GM21528 (cell line): ENCODE data around the gene TREM2.
"Not testable (repeated sequence)": the region's sequence is repeated elsewhere in the genome, so short reads cannot be mapped to it uniquely, and the experiment has no call there.

ENCODE experiments used
- ATAC-seq: cut with Tn5 transposase; IDR thresholded peaks from one replicate; pipeline ENCODE4 v1.9.1; 2021; ENCODE audit warnings: mild to moderate bottlenecking, moderate library complexity; ENCODE audit not compliant: unreplicated experiment, low FRiP score

The TREM2 gene

DNA sequence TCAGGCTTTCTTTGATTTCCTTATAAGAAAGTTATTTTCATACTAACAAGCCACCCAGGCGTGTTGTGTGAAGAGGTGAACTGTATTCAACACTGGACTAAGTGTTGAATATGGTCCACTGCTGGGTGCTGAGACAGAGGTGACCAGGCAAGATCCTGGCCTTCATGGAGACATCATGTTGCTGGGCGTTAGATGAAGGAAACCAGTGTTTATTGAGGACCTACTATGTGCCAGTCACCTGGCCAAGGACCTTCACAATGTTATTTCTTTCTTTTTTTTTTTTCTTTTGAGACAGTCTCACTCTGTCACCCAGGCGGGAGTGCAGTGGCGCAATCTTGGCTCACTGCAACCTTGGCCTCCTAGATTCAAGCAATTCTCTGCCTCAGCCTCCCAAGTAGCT, 6.9 kb downstream of the TREM2 start:
- ATAC-seq: no peak

DNA sequence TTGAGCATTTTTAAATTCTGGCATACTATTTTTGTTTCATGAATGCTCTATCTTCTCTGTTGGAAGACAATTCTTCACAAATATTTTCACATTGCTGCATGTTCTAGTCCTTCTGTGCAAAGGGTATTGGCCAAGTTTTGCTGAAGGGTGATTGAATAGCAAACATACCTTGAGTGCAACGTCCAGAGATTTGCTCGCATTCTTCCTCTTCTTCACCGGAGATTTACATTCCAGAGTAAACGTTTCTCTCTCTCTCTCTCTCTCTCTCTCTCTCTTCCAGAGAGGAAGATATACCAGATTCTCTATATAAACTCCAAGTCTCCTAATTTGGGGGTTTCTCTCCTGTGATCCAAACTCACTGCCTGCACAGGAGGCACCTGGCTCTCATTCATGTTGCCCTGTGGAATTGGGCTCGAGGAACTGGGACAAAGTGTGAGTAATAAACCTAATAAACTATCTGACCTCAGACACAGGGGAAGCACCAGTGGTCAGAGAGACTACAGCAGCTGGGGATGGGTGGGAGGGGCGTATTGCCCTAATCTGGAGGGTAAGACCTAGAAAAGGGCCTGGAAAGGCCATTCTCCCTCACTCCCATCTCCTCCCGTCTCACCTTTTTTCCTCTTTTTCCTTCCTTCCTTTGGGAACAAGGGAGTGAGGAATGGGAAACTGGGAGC, 7.6 kb downstream of the TREM2 start:
- no peak for ATAC-seq

DNA sequence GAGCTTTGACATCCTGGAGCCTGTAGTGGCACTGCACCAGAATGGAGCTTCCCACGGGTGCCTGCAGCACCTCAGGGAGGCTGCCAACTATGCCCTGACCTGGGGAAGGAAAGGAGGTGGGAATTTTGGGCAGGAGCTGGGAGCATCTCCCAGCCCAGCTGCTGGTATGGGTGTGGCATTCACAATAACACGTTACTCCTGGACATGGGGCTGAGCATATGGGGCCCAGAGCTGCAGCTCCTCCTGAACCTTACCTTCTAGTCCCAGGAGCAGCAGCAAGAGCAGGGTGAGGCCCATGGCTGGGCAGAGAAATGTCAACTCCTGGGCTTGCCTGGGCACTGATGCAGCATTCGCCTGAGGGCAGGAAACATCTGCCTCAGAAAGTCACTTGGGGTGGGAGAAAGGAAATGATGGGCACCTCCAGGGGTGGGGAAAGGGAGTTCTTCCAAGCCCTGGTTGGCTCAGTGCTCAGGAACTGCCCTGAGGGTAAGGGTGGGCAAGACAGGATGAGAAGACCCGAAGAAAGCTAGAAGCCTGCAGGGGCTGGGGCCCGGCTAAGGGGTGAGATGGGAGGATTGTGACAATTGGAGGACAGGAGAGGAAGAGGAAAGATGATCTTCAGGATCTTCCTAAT, 8.8 kb downstream of the TREM2 start, which contains the start of gene TREML1:
Gene TREML1, minus strand, starts transcription at position 356 of the 634 bp plus-strand sequence. Its CDS starts 59 bp downstream, at position 297.
- no peak for ATAC-seq

DNA sequence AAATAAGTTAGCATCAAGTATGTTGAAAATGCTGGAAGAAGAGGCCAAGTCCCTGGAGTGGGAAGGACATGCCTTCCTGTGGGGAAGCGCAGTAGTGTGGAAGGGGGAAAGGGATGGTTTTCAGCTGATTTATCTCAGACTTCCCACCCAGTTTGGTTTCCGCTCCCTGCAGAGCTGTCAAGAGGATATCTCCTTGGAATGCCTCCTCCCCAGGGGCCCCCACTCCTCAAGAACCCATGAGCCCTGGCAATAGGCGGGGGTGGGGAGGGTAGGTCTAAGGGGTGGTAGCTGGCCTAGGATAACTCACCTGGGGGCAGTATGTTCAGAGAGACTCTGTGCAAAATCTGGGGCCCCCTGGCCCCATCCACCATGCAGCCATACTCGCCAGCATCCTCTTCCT, 9.5 kb downstream of the TREM2 start:
- no peak for ATAC-seq

DNA sequence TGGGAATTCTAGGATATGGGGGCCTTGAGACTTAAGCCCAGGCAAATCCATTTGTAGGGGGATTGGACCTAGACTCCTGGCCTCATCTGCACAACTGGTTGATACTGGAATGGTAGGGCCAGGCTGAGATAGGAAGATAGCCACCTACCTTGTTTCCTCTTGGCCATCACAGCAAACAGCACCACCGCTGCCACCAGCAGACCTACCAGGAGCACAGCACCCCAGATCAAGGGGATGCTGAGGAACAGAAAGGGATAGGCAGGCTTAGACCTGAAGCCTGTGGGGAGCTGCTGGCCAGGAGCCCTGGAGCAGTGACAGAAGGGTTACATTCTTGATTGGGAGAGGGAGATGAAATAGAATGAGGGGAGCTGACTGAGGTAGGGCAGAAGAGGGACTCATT, 12.2 kb downstream of the TREM2 start:
- ATAC-seq: no peak

DNA sequence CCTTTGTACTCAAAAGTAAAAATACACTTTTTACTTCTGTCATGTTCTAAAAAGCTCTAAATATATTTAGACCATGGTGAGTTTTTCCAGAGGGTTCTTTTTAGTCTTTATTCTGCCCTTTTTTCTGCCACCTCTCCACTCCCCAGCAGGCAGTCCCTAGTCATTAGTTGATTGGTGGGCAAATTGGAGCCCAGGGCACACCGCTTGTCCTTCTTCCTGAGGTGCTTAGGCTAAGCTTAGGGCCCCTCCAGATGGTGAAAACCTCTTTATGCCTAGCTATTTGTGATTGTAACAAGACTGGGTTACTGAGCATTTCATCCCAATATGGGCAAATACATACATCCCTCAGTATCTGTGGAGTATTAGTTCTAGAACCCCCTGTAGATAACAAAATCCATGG, 15.0 kb downstream of the TREM2 start:
- no peak for ATAC-seq

DNA sequence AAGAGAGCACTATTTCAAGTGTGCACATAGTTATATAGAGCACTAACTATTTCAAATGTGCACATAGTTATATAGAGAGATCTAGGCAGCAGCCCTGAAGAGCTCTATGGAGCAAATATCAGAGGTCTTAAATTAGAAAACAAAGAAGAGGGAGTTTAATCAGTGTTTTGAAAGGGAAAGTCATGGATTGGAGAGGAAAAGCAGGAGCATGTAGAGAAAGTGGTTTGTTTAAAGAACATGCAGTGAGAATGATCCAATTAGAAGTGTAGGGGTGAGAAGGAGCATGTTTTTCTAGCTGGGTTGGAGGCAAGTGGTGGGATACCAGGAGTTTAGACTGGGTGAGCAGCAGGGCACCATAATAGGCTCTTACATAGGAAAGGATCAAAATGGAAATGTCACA, 26.0 kb downstream of the TREM2 start:
- ATAC-seq: no peak

DNA sequence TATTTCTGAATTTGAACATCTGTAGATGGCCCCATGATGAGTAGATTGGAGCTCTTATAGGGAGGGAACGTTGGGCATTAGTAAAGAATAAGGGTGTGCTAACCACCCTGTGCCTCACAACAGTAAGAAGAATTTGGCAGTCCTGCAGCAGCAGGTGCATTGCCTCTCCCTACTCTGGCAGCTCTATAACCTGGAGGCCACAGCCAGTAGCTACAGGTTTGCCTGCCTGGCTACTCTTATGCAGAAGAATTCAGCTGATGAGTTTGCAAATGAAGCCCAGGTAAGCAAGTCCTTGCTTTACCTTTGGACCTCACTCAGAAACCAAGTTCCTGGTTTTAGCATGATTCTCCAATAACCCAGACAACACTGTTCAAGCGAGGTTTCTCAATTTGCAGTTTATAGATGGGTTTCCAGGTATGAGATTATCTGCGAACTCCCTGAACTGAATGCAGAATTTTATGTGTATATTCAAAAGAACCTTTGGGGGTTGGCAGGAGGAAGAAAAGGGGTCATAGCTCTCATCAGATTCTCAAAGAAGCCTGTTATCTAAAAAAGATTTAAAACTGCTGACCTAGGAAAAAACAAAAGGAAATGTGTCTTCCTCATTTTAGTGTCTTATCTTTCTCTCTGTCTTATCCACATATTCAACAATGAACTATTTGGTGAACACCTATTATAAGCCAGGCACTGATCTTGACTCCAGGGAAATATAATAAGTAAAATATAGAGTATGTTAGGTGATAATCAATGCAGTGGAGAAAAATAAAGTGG, 27.7 kb downstream of the TREM2 start:
- no peak for ATAC-seq

DNA sequence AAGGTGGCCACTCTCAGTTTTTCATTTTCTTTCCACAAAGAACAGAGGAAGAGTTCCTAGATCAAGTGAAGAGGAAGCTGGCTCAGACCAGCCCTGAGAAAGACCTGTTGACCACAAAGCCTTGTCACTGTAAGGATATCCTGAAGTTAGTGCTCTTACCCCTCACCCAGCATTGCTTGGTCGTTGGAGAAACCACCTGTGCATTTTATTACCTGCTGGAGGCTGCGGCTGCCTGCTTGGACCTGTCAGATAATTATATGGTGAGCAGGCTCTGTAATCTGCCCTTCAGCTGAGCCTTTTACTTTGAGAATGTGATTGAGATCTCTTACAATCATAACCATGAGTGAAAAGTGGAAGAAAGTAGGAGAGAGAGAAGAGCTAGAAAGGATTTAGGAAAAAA, 30.7 kb downstream of the TREM2 start:
- ATAC-seq: no peak

DNA sequence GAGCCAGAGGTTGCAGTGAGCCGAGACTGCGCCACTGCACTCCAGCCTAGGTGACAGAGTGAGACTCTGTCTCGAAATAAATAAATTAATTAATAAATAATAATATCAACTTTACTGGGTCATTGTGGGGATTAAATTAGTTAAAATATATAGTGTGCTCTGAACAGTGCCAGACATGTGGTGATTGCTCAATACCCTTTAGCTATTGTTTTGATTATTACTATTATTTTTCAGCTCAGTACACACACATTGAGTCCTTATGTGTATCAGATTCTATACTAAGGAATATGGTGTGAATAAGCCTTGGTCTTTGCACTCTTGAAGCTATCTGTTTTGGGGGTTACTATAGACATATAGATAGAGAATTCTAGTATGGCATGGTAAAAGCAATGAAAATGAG, 37.6 kb downstream of the TREM2 start:
- no peak for ATAC-seq

DNA sequence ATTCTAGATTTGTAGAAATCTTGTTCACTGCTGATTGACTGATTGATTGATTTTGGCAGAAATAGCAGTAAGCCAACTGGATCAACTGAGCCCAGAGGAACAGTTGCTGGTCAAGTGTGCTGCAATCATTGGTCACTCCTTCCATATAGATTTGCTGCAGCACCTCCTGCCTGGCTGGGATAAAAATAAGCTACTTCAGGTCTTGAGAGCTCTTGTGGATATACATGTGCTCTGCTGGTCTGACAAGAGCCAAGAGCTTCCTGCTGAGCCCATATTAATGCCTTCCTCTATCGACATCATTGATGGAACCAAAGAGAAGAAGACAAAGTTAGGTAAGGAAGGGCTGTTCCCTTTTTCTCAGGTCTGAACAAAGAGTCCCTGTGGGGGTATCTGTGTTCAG, 40.0 kb downstream of the TREM2 start:
- no peak for ATAC-seq

DNA sequence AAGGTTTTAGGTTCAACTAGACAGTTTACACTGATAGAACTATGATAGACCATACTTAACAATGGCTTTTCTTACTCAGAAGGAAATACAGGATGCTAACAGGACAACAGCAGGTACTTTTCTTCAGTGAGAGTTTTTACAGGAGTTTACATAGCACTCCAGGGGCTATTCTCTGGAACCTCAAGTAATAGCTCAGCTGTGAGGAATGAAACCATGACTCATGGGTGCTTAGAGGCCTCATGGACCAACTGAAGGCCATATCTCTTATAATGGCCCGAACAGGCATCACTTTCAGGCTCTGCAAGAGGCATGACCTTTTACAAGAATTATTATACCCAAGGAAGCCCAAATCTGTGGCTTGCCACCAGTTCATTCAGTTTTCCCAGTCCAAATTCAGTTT, 40.5 kb downstream of the TREM2 start:
- no peak for ATAC-seq

DNA sequence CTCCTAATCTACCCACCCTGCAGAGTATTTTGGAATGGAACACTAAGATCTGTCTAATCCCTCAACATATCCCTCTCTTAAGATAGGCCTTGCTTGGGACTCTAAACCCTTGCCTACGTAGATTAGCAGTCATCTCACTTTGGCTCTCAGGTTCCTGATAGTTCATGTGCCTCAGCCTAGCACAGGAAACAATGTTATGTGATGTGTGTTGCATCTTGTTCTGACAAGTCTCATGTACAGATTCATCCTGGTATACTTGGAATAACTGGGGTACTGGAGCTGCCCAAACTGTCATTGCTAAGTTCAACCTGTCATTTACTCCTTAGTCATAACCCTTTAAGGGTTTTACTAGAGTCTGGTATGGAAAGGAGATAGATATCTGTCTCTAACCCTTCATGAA, 42.9 kb downstream of the TREM2 start:
- ATAC-seq: no peak

DNA sequence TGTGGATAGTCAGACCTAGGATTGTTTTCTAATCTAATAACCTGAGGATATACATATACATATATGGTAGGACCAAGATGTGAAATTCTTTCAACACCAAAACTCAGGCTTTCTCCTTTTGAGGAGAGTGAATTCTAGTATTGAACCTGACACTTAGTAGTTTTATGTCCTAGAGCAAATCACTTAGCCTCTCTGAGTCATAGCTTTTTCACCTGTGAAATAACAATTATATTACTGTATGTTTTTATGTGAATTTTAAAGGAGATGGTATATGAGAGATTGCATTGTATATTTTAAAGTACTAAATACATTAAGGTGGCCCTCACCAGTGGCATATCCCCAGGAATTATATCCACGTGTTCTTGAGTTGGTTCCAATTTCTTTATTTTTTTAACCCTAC, 43.4 kb downstream of the TREM2 start:
- no peak for ATAC-seq

DNA sequence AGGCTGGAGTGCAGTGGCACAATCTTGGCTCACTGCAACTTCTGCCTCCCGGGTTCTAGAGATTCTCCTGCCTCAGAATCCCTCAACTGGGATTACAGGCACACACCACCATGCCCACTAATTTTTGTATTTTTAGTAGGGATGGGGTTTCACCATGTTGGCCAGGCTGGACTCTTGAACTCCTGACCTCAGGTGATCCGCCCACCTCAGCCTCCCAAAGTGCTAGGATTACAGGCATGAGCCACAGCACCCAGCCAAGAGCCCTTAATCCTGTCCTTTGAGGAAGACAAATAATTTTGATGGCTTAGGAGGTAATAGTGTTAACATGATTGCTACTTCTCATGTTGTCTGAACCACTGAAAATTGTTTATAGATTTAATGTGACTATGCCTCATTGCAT, 47.9 kb downstream of the TREM2 start:
- not testable (repeated sequence) for ATAC-seq

DNA sequence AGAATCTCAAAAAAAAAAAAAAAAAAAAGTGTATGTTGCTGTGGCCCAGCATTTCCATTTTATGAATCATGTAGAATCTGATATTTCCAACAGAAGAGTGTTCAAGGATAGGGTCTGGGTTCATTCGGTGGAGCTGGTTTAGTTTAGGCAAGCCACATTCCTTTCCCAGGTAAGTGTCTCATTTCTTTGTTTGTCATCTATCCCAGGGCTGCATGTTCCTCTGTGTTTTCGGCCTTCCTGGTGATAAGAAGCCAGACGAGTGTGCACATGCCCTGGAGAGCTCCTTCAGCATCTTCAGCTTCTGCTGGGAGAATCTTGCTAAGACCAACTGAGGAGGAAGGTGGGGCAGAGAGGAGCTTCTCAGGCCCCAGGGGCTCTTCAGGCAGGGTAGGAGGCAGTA, 51.9 kb downstream of the TREM2 start:
- ATAC-seq: no peak
